HG03439 (cell line): ENCODE results near the gene TMEM130.
"Not testable (repeated sequence)": the region's sequence is repeated elsewhere in the genome, so short reads cannot be mapped to it uniquely, and the experiment has no call there.

Experiments used
- ATAC-seq: cut with Tn5 transposase; IDR thresholded peaks from one replicate; pipeline ENCODE4 v1.9.1; 2021; ENCODE audit warnings: mild to moderate bottlenecking, moderate library complexity; ENCODE audit not compliant: unreplicated experiment

The TMEM130 gene

GRCh38 chr7:98842552-98842951 lies 27.3 kb downstream of the TMEM130 start:
- ATAC-seq = not testable (repeated sequence)

DNA sequence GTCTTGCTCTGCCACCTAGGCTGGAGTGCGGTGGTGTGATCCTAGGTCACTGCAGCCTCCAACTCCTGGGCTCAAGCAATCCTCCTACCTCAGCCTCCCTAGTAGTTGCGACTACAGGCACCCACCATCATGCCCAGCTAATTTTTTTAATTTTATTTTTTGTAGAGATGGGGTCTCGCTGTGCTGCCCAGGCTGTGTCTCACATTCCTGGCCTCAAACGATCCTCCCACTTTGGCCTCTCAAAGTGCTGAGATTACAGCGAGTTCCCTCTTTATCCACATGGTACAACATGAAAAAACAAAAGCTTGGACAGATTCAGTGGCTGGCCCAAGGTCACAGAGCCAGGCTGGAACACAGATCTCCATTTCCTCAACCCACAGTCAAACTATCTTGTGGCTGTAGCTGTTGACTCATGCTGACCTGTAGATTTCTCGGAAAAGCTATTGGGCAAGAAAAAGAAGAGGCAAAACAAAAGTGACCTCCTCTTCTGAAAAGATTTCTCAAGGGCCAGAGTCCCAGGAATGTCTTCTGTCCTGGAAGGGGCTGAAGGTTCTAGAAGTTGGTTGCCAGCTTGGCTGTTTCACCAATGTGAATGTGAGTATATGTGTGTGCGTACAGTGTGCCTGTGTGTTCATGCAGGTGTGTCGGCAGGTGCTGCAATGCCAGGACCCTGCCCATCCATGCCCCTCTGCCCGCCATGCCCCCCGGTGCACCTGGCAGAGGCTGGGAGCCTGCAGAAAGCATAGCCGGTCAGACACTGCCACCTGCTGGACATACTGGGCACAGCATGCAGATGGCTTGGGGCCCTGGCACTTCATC lies 28.4 kb downstream of the TMEM130 start:
- no peak for ATAC-seq

- no peak for ATAC-seq
Measured at GRCh38 chr7:98840722-98841121, 29.1 kb downstream of the TMEM130 start.

GRCh38 chr7:98840096-98840495 lies 29.7 kb downstream of the TMEM130 start:
- no peak for ATAC-seq

DNA sequence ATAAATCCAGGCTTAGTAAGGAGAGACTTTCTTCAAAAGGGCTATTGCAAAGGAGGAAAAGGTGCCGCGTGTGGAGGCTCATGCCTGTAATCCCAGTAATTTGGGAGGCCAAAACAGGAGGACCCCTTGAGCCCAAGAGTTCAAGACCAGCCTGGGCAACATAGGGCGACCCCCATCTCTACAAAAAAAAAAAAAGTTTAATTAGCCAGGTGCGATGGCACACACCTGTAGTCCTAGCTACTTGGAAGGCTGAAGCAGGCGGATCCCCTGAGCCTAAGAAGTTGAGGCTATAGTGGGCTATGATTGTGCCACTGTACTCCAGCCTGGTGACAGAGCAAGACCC lies 32.2 kb downstream of the TMEM130 start:
- ATAC-seq = no peak

DNA sequence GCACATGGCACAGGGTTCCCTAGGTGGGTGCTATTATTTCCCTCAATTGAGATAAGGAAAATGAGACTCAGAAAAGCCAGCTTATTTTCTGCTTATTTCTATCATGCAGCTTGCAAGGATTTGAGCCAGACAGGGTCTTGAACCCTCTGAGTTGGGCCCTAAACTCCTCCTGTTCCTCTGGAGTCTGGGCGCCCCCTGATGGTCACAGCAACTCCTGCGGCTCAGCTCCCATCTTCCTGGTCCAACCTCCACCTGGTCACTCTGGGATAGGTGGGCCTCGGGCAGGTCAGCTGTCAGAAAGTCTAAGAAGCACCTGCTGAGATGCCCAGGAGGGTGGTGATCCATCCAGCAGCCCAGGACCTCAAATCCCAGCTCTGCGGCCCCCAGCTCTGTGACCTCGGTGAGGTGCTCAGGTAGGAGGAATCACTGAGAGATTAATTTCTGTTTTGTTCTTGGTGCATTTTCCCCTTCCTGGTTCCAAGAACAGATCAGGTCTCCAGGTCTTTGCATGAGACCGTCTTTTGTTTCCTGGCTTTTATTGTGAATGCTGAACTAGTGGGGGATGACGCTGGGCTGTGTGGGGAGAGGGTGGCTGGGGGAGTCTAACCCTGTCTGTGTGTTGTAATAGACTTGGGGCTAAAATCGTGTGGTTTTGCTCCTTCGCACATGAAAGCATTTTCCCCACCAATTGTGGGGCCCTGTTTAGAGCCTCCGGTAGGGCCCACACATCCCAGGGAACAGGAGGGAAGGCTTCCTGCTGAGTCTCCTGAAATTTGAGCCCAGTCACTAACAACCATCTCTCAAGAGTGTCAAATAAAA lies 32.8 kb downstream of the TMEM130 start:
- no peak for ATAC-seq

GRCh38 chr7:98834949-98835348 lies 34.9 kb downstream of the TMEM130 start:
- no peak for ATAC-seq

GRCh38 chr7:98833022-98833421 lies 36.8 kb downstream of the TMEM130 start:
- no peak for ATAC-seq

GRCh38 chr7:98831641-98832221 lies 38.1 kb downstream of the TMEM130 start:
- no peak for ATAC-seq

DNA sequence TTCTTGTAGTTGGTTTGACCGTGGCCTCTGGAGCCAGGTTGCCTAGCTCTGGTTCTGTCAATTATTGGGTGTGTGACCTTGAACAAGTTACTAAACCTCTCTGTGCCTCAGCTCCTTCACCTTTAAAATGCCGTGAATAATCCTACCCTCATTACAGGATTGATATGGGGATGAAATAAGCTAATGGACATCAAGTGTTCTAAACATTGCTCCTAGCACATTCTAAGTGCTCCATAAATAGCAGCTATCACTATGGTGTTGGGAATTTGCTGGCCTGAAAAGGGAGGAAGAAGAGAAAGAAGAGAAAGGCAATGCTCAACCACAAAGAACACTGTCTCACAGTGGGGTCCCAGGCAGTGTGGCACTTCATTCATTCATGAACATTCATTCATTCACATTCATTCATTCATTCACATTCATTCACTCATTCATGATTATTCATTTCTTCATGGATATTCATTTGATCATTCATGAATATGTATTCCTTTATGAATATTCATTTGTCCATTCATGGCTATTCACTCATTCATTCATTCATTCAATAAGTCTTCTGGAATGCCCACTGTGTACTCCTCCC lies 38.8 kb downstream of the TMEM130 start:
- ATAC-seq = no peak

DNA sequence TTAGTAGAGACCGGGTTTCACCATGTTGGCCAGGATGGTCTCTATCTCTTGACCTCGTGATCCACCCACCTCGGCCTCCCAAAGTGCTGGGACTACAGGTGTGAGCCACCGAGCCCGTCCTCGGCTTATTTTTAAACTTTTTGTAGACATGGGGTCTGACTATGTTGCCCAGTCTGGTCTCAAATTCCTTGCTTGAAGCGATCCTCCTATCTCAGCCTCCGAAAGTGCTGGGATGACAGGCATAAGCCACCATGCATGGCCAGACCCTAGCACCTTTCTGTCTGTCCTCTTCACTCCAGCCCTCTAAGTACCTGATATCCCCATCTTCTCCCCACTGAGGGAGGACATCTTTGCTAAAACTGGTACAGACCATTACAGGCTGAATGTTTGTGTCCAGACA lies 41.4 kb downstream of the TMEM130 start:
- ATAC-seq = no peak

GRCh38 chr7:98827258-98827657 lies 42.6 kb downstream of the TMEM130 start:
- ATAC-seq = no peak

GRCh38 chr7:98826811-98827231 lies 43.0 kb downstream of the TMEM130 start:
- ATAC-seq = no peak

DNA sequence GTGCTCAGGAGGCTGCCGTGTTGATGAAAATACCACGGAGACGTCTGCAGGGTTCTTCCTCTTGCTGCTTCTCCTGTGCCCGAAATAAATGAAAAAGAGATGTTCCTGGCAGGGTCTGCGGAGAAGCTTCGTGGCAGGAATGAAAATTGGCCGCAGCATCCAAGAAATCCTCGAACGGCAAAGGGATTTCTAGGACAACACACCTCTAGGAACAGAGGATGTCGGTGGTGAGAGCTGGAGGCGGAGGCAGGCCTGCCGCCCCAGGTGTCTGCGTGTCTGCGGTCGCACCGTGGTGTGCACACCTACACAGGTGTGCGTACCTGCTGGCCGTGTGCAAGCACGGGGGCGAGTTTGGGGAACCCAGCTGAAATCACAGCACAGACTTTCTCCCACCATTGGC lies 43.4 kb downstream of the TMEM130 start:
- no peak for ATAC-seq

DNA sequence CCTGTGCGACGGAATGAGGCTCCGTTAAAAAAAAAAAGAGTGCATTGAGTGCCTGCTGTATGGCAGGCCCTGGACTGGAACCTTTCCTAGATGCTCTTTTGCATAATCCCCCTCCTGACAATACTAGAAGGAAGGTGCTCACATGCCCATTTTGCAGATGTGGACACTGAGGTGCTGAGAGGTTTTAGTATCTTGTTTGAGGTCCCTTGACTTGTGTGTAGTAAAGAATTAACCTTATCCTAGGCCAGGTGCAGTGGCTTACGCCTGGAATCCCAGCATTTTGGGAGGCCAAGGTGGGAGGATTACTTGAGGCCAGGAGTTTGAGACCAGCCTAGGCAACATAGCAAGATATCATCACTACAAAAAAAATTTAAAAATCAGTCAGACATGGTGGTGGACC lies 46.6 kb downstream of the TMEM130 start:
- ATAC-seq = no peak

GRCh38 chr7:98821348-98821747 lies 48.5 kb downstream of the TMEM130 start:
- ATAC-seq = no peak

- ATAC-seq = no peak
Measured at GRCh38 chr7:98816967-98817710, 52.7 kb downstream of the TMEM130 start.

- no peak for ATAC-seq
Measured at GRCh38 chr7:98816241-98816640, 53.6 kb downstream of the TMEM130 start.

DNA sequence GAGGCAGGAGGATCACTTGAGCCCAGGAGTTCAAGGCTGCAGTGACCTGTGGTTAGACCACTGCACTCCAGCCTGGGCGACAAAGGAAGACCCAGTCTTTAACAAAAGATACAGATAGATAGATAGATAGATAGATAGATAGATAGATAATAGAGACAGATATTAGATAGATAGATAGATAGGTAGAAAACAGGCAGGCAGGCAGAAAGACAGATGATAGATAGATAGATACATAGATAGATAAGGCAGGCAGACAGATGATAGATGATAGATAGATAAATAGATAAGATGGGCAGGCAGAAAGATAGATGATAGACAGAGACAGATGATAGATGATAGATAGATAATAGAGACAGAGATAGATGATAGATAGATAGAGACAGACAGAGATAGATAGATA lies 54.5 kb downstream of the TMEM130 start:
- ATAC-seq = no peak

DNA sequence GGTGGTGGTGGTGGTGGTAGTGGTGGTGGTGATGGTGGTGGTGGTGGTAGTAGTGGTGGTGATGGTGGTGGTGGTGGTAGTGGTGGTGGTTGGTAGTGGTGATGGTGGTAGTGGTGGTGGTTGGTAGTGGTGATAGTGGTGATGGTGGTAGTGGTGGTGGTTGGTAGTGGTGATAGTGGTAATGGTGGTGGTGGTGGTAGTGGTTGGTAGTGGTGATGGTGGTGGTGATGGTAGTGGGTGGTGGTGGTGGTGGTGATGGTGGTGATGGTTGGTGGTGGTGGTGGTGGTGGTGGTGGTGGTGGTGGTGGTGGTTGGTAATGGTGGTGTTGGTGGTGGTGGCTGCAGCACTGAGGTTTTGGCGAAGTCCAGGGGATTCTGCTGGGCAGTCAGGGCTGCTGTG lies 58.5 kb downstream of the TMEM130 start:
- ATAC-seq = no peak
